Renal pelvis (tissue), 4 donors: ENCODE data around the gene SRP68. TPM values are rescaled to one million over a fixed set of nuclear protein-coding genes. Genes with fewer than 3 reads are reported as not detected.

Experiments used
- DNase-seq: peaks from one replicate; pipeline ENCODE4 v3.0.0-alpha.2; 2013
- polyA plus RNA-seq, 3 donors: library from polyadenylated mRNA; unstranded; fragments of 120-200 nt; gene quantifications; one replicate each; pipeline ENCODE4 v1.2.1, GENCODE V29; 2013; ENCODE audit not compliant: insufficient read length in 3 of 3

The SRP68 gene
- polyA plus RNA-seq, 3 donors: 97.6 to 109 (median 106) TPM

DNA sequence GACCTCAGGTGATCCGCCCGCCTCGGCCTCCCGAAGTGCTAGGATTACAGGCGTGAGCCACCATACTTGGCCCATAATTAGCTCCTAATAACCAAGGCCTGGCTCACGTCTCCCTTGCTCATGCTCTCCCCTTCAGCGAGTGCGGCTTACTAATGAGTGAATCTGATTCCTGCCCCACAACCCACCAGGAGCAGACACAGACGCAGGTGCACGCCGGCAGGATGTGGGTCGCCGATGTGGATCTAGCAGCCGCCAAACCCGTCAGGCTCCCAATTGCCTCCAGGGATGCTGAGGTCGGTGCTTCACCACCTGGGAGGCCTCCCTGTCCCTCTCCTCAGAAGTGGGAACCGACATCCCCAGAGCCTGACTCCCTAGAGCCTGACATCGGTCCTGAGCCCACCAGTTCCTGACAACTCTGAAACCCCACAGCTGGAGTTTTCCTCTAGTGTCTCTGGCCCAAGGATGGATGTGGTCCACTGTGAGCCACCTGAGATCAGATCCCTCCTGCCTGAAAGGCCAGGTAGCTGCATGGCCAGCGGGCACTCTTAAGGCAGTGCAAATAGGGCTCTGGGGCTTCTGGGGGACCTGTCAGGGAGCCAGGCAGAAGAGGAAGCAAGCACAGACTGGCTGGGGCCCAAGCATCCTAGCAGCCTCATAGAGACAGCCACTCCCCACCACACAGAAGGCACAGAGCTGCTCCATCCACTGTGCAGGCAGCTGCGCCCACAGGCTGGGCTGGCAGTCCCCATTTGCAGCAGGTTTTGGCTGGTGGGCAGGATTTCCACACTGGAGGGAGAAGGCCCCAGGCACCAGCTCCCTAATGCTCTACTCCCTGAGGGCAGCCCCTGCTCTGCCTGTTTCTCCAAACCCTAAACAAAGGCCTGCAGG lies 20.5 kb upstream of the SRP68 start:
- DNase-seq: no peak

DNA sequence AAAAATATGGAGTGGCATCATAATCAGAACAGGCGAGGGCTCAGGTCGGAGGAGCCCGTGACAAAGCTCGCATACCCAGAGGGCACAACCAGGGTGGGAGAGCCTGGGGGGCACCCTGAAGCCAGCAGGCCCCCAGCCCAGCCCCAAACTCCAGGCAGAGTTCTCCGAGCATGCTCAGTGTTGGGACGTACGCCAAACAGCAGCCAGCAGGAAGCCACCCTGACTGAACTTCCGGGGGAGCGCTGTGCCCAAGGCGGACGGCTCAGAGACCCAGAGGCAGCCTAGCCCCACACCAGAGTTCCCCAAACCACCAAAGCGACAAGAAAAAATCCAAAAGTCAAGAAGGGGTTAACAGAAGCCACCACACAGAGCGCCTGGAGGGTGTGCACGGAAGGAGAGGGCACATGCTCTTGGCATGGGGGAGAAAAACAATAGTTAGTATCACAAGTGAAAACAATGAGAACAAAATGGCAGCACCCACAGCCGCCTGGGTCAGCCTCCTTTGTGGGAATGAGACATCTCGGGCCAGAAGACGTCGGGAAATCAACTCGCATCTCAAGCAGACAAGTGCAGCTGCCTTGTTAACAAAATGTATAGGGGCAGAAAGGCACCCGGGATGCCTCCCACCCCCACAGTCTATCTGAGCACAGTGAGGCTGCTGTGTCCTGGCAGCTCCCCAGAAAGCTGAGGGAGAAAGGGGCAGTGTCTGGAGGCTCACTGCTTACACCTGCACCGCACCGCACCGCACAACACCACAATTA lies 19.4 kb upstream of the SRP68 start:
- DNase-seq: no peak

DNA sequence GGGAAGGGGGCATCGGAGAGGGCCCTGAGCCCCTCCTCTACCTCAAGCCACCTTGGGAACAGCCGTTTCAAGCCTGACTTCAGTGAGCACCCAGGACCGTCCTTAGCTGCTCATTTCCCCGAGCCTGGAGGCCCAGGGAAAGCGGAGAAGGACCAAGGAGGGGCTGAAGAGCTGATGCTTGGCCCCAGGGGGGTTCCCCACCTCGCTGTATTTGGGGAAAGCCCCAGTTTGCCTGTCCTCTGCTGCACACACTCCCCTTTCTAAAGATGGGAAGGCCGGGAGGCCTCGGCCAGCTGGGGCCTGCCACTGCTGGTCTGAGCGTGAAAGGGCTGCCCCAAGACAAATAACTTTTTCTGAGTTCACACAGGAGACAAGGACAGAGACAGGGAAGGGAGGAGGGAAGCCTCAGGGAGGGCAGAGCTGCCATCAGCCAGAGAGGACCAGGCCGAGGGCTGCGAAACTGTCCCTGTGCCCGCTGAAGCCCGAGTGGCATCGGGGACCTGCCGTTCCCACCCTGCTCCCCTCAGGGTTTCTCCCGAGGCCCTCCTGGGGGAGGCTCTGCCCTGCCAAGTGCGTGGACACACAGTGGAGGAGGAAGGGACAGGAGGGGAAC lies 18.3 kb upstream of the SRP68 start:
- no peak for DNase-seq

DNA sequence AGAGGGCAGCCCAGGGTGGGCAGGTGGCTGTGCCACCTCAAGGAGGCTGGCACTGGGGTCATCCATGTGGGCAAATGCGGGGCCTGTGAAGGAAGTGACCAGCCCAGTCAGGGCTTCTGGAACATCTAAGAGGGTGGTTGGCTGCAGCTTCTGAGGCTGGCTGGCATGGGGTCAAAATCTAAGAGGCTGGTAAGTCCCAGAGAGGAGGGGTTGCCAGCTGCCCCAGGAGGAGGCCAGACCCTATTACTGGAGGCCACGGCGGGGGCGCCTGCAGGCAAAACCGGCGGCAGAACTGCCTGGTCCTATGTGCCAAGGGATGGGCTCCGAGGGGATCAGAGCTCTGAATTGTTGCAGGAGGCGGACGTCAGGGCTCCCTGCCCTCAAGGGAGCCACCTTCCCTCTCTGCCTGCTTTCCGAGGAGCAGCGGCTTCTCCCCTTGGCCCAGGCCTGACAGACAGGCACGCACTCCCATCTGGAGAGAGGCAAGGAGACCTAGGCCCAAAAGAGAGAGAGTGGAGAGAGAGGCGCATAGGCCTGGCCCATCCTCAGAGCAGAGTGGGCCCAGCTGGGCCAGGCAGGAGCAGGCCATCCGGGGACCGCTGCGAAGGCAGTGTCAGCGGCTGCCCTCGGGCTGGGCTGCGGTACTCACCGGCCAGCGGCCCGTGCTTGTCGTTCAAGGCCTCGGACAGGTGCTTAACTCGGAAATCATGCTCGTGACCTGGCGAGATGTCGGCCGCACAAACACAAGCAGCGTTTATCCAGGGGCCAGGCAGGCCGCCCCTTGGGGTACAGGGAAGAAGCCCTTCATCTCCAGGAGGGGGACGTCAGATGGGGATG lies 17.6 kb upstream of the SRP68 start:
- no peak for DNase-seq

- no peak for DNase-seq
These were observed 16.7 kb upstream of the SRP68 start for GRCh38 chr17:76088868-76089576.

- DNase-seq: no peak
These were observed 15.9 kb upstream of the SRP68 start for GRCh38 chr17:76088041-76088867.

DNA sequence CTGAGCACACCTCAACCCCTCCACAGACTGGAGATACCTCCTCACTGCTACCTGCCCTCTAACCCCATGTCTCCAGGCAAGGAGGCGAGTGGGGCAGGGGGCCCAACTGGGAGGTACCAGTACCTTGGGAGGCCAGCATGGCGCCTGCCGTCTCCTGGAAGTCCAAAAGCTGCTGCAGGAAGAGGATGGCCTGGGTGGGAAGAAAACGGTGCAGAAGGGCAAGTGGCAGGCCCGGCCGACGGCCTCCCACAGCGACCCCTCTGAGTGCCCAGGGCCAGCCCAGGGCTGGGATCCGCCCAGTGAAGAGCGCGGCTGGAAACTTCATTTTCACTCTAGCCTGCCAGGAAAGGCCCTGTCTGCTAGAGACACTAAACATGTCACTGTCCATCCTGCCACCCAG lies 15.2 kb upstream of the SRP68 start:
- no peak for DNase-seq

DNA sequence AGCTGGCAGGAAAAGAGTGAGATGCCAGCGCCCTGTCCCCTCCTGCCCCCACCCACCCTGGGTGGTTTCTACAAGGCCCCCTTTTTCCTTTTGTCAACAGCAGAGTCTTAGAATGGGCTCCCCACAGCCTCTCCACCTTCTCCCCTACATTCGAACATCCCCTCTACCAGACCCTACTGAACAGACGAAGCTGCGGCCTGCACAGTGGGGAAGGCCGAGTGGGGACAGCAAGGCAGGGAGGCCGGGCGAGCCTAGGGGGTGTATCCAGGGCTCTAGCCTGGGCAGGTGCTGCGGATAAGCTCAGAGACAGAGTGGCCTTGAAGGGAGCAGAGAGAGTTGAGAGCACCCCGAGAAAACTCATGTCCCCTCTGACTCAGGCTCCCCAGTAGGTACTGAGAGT lies 14.1 kb upstream of the SRP68 start:
- no peak for DNase-seq

DNA sequence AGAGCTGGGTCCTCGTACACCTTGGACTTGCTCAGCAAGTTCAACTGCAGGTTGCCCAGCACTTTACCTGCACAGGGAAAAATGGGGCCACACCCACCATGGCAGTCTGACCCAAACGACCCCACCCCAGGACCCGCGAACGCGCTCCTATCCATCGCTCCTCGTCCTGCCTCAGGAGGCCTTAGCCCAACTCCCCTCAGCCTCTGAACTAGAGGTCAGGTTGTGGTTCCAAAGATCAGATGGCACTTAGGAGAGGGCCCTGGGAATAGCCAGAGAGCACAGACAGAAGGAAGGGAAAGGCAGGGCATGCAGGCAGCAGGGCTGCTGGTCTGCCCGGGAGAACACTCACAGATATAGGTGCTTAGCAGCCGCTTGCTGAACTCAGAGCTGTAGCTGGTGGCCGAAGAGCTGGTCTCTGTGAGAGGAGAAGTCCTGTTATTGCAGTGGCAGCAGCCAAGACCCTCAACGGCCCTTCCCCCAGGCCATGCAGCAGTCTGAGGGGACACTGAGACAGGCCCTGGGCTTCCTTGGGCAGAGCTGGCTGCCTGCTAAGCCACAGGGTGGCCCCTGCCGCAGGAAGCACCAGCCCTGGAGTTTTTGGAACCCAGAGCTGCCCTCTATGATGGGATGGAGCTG lies 13.5 kb upstream of the SRP68 start:
- no peak for DNase-seq

- DNase-seq: no peak
These were observed 12.9 kb upstream of the SRP68 start for GRCh38 chr17:76085066-76085730.

DNA sequence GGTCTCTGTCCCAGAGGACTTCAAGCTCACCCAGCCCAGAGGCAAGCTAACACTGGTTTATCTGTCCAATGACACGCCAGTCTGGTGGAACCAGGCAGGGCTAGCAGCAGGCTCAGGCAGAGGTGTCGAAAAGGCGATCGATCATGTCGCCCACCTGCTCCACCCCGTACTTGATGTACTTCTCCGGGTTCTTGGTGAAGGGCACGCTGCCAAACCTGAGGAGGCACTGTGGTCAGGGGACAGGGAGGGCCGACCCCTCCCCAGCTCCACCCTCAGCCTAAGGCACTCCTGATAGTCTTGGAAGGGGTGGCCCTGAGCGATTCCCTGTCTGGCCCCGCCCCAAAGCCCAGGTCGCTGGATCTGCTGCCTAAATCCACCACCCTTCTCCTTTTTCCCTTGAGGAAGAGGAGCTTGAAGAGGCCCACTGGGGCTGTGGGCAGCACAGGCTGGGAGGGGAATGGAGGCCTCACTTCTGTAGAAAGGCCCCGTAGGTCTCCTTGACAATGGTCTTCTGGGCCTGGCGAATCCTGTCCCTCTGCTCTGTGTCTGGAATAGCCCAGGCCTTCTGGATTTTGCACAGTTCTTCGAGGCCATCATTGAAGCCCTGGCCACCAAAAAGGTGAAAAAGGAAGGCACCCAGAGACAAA lies 11.3 kb upstream of the SRP68 start:
- DNase-seq: no peak

- no peak for DNase-seq
These were observed 10.3 kb upstream of the SRP68 start for GRCh38 chr17:76082326-76083251.

DNA sequence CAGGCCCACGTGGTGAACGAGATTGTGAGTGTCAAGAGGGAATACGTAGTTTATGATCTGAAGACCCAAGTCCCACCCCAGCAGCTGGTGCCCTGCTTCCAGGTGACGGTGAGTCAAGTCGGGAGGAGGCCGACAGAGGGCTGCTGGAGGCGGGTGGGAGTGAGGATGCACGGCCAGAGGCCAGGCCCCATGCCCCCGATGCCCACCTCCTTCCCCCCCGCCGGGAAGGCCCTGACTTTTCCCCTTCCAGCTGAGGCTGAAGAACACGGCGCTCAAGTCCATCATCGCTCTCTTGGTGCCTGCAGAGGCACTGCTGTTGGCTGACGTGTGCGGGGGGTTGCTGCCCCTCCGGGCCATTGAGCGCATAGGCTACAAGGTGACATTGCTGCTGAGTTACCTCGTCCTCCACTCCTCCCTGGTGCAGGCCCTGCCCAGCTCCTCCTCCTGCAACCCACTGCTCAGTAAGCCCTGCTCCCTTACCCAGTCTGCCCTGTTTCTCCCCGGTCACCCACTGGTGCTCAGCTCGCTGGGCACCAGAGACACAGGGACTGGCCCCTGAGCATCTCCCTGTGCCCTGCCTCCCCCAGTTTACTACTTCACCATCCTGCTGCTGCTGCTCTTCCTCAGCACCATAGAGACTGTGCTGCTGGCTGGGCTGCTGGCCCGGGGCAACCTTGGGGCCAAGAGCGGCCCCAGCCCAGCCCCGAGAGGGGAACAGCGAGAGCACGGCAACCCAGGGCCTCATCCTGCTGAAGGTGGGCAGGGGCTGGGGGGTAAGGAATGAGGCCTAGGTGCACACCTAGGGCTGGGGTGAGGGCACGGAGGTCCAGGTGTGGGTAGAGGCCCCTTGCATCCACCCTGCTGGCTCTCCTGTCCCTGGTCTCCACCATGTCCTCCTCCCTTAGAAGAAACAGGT lies 9.2 kb upstream of the SRP68 start:
- DNase-seq: no peak

GRCh38 chr17:76080768-76081287 lies 8.5 kb upstream of the SRP68 start:
- DNase-seq: no peak

DNA sequence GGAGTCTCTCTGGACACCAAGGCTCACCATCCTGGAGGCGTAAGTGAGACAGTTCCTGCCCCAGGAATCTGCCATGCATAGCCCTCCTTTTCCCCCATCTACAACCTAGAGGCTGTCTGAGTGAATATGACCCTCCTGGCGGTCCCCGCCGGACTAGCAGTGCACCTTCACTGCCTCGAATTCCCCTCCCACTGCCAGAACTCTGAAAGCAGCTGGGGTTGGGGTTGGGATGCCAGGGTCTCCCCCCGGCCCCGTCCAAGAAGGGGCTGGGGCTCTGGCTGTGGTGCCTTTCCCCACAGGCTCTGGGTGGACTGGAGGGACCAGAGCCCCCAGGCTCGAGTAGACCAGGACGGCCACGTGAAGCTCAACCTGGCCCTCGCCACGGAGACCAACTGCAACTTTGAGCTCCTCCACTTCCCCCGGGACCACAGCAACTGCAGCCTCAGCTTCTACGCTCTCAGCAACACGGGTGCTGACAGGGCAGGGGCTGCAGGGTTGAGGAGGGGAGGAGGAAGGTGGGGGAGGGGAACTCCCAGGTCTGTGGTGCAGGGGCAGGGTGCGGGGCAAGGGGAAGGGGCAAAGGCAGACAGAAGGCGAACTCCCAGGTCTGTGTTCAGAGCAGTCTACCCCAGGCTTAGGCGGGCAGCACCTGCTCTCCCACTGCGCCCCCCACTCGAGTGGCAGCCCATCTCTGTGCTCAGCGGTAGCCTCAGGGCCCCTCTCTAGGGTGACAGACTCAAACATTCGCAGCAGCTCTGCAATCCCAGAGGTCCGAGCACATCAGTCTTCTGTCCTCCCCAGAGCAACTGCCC lies 7.8 kb upstream of the SRP68 start:
- no peak for DNase-seq
